Thyroid gland (tissue), 4 donors: ENCODE data around the gene DLK2. TPM values are rescaled to one million over a fixed set of nuclear protein-coding genes. Genes with fewer than 3 reads are reported as not detected.
A peak's percentile ranks its signal among the peaks of the same experiment; 100 is the strongest.

ENCODE experiments used
- DNase-seq, 2 donors: peaks; one replicate each; pipeline ENCODE4 v3.0.0-alpha.2; 2019
- H3K27ac ChIP-seq, 3 donors: fragments of 200-600 bp; sonication (generic); 1 replicate in 2 of 3; 2 replicates in 1 of 3; pipeline ENCODE4 v1.5.1; 2016 to 2019; ENCODE audit warnings: mild to moderate bottlenecking in 1 of 3, moderate library complexity in 1 of 3
- H3K27me3 ChIP-seq: fragments of 200-600 bp; sonication (generic); one replicate; pipeline ENCODE4 v1.5.1; 2019
- H3K36me3 ChIP-seq, 2 donors: fragments of 200-600 bp; sonication (generic); one replicate each; pipeline ENCODE4 v1.5.1; 2016 to 2019
- H3K4me1 ChIP-seq, 2 donors: fragments of 200-600 bp; sonication (generic); one replicate each; pipeline ENCODE4 v1.5.1; 2017 to 2019
- H3K4me3 ChIP-seq, 3 donors: fragments of 200-600 bp; sonication (generic); replicated peaks in 1 of 3; 1 replicate in 2 of 3; 2 replicates in 1 of 3; pipeline ENCODE4 v1.5.1; 2016; ENCODE audit warnings: mild to moderate bottlenecking in 1 of 3
- H3K9me3 ChIP-seq: fragments of 200-600 bp; sonication (generic); one replicate; pipeline ENCODE4 v1.5.1; 2017
- CTCF ChIP-seq, 6 experiments: fragments of 200-600 bp in 3 of 6; fragments of 450-650 bp in 3 of 6; sonication (generic) in 3 of 6; IDR thresholded peaks; one replicate each; pipeline ENCODE4 v1.5.1; 2016 to 2019; ENCODE audit warnings: antibody characterized with exemption in 6 of 6, mild to moderate bottlenecking in 2 of 6, inconsistent platforms in 1 of 6, moderate library complexity in 1 of 6
- POLR2A ChIP-seq, 2 donors: fragments of 450-650 bp; IDR thresholded peaks; one replicate each; pipeline ENCODE4 v1.6.1; 2017; ENCODE audit warnings: antibody characterized with exemption in 2 of 2, mild to moderate bottlenecking in 2 of 2, moderate library complexity in 1 of 2
- WGBS, 2 donors: methylation state at CpG; one replicate each; pipeline ENCODE4 v1.1.5; 2017; 5-methylcytosine and 5-hydroxymethylcytosine counted together
- intact Hi-C: fragments of 100-400 bp; cut with DNase I; formaldehyde crosslinking; loops from one replicate; pipeline ENCODE4 v1.15.1; 2023
- total RNA-seq, 4 donors: library from RNA; depleted of rRNA; stranded (reverse); fragments of >200 nt; gene quantifications; one replicate each; pipeline ENCODE4 v1.2.3, GENCODE V29; 2016

DLK2 gene
- total RNA-seq, 4 donors from 2014 or later, result 0.89 to 1.3 (median 1.3) TPM; not detected in 1

GRCh38 chr6:43495409-43495941 lies 40.1 kb upstream of the DLK2 start:
- H3K27ac ChIP-seq, result peak overlapping the region in 1 of 3 donors; percentile 17
- 72 to 81% methylated on average over 4 of the region's 4 CpGs for WGBS, 2 donors
- H3K36me3 ChIP-seq, result peaks cover 19 to 27% of the 10 kb centered on the region in 2 donors
- no peak for DNase-seq
- H3K4me3 ChIP-seq, result no peak overlapping the region
- peaks cover 9 to 17% of the 10 kb centered on the region in 2 donors for H3K4me1 ChIP-seq
- no peaks in the 10 kb centered on the region for H3K9me3 ChIP-seq
- H3K27me3 ChIP-seq, result no peaks in the 10 kb centered on the region
- no peak for TF ChIP-seq POLR2A (IDR thresholded peaks at IDR 0.05)
- TF ChIP-seq CTCF (IDR thresholded peaks at IDR 0.05), result no peak
- intact Hi-C loops, result no loop called here

- Histone ChIP-seq H3K9me3 (no peaks in the 10 kb centered on the region), H3K4me3 (no peak overlapping the region), H3K4me1 (peaks cover 9 to 17% of the 10 kb centered on the region in 2 donors), H3K36me3 (peaks cover 12 to 21% of the 10 kb centered on the region in 2 donors), H3K27me3 (no peaks in the 10 kb centered on the region), H3K27ac (no peak overlapping the region)
- intact Hi-C loops, result no loop called here
- TF ChIP-seq POLR2A (IDR thresholded peaks at IDR 0.05) (no peak), CTCF (IDR thresholded peaks at IDR 0.05) (no peak)
- WGBS, 2 donors, result 85 to 100% methylated on average over 3 to 4 of the region's 4 CpGs
- no peak for DNase-seq
These were observed 39.4 kb upstream of the DLK2 start for GRCh38 chr6:43494766-43495165.

- Histone ChIP-seq H3K9me3 (no peaks in the 10 kb centered on the region), H3K27me3 (no peaks in the 10 kb centered on the region), H3K27ac (no peak overlapping the region), H3K36me3 (peaks cover 7 to 17% of the 10 kb centered on the region in 2 donors), H3K4me3 (no peak overlapping the region), H3K4me1 (peaks cover 9 to 17% of the 10 kb centered on the region in 2 donors)
- TF ChIP-seq POLR2A (IDR thresholded peaks at IDR 0.05), result no peak
- 95 to 99% methylated on average over 6 of the region's 6 CpGs for WGBS, 2 donors
- no peak for DNase-seq
- intact Hi-C loops, result no loop called here
These were observed 39.0 kb upstream of the DLK2 start for GRCh38 chr6:43494321-43494720.

- no peak for TF ChIP-seq CTCF (IDR thresholded peaks at IDR 0.05)
- no peak for TF ChIP-seq POLR2A (IDR thresholded peaks at IDR 0.05)
- Histone ChIP-seq H3K27ac (no peak overlapping the region), H3K36me3 (peaks cover 2 to 12% of the 10 kb centered on the region in 2 donors), H3K27me3 (no peaks in the 10 kb centered on the region), H3K4me1 (peaks cover 9 to 14% of the 10 kb centered on the region in 2 donors), H3K4me3 (no peak overlapping the region), H3K9me3 (no peaks in the 10 kb centered on the region)
- intact Hi-C loops, result no loop called here
- WGBS, 2 donors, result 94 to 95% methylated on average over 7 of the region's 7 CpGs
- DNase-seq, result no peak
These were observed 38.5 kb upstream of the DLK2 start for GRCh38 chr6:43493833-43494232.

- WGBS, 2 donors, result 86 to 88% methylated on average over 2 of the region's 2 CpGs
- no peak for TF ChIP-seq CTCF (IDR thresholded peaks at IDR 0.05)
- no peak for TF ChIP-seq POLR2A (IDR thresholded peaks at IDR 0.05)
- Histone ChIP-seq H3K27me3 (no peaks in the 10 kb centered on the region), H3K36me3 (peaks cover 0 to 6% of the 10 kb centered on the region in 2 donors), H3K4me3 (no peak overlapping the region), H3K27ac (no peak overlapping the region), H3K4me1 (peaks cover 9 to 13% of the 10 kb centered on the region in 2 donors), H3K9me3 (no peaks in the 10 kb centered on the region)
- intact Hi-C loops, result no loop called here
- DNase-seq, result no peak
These were observed 37.9 kb upstream of the DLK2 start for GRCh38 chr6:43493230-43493629.
